HEK293 (cell line): ENCODE data around the gene SPATA21.

ENCODE experiments used
- FEZF1 ChIP-seq: fragments of 450-650 bp; formaldehyde crosslinking; IDR thresholded peaks from 2 replicates; pipeline ENCODE4 v1.5.1; 2016; ENCODE audit warnings: missing biosample characterization, missing genetic modification characterization
- HIC1 ChIP-seq: fragments of 450-650 bp; formaldehyde crosslinking; IDR thresholded peaks from 2 replicates; pipeline ENCODE4 v1.5.1; 2016; ENCODE audit warnings: missing biosample characterization, missing genetic modification characterization
- KLF1 ChIP-seq: fragments of 450-650 bp; formaldehyde crosslinking; IDR thresholded peaks from 2 replicates; pipeline ENCODE4 v1.5.1; 2016; ENCODE audit warnings: missing biosample characterization, missing genetic modification characterization
- KLF7 ChIP-seq: fragments of 450-650 bp; formaldehyde crosslinking; IDR thresholded peaks from 2 replicates; pipeline ENCODE4 v1.5.1; 2016; ENCODE audit warnings: missing biosample characterization, missing genetic modification characterization, borderline replicate concordance
- KLF8 ChIP-seq: fragments of 450-650 bp; formaldehyde crosslinking; IDR thresholded peaks from 2 replicates; pipeline ENCODE4 v1.5.1; 2016; ENCODE audit warnings: missing biosample characterization, missing genetic modification characterization
- PRDM1 ChIP-seq: fragments of 450-650 bp; formaldehyde crosslinking; IDR thresholded peaks from 2 replicates; pipeline ENCODE4; 2016; ENCODE audit warnings: missing biosample characterization, missing genetic modification characterization
- REPIN1 ChIP-seq: fragments of 450-650 bp; formaldehyde crosslinking; IDR thresholded peaks from 2 replicates; pipeline ENCODE4 v1.5.1; 2017; ENCODE audit warnings: missing biosample characterization, missing genetic modification characterization, low read depth
- SP3 ChIP-seq: fragments of 450-650 bp; formaldehyde crosslinking; IDR thresholded peaks from 2 replicates; pipeline ENCODE4 v1.5.1; 2016; ENCODE audit warnings: missing biosample characterization, missing genetic modification characterization
- YY2 ChIP-seq: fragments of 450-650 bp; formaldehyde crosslinking; IDR thresholded peaks from 2 replicates; pipeline ENCODE4 v1.5.1; 2016; ENCODE audit warnings: missing biosample characterization, missing genetic modification characterization
- ZBTB11 ChIP-seq: fragments of 450-650 bp; formaldehyde crosslinking; conservative IDR thresholded peaks from 2 replicates; pipeline ENCODE4 v1.5.1; 2016; ENCODE audit warnings: low read depth, missing biosample characterization, missing genetic modification characterization
- ZBTB17 ChIP-seq: fragments of 450-650 bp; formaldehyde crosslinking; IDR thresholded peaks from 2 replicates; pipeline ENCODE4 v1.5.1; 2016; ENCODE audit warnings: missing biosample characterization, missing genetic modification characterization
- ZBTB26 ChIP-seq: fragments of 450-650 bp; formaldehyde crosslinking; optimal IDR thresholded peaks from 2 replicates; pipeline ENCODE3; 2016; ENCODE audit warnings: missing biosample characterization, mild to moderate bottlenecking, missing genetic modification characterization
- ZBTB44 ChIP-seq: fragments of 450-650 bp; IDR thresholded peaks from 2 replicates; pipeline ENCODE4 v1.5.1; 2018; ENCODE audit warnings: missing biosample characterization, mild to moderate bottlenecking, missing genetic modification characterization
- ZBTB8A ChIP-seq: fragments of 450-650 bp; formaldehyde crosslinking; IDR thresholded peaks from 2 replicates; pipeline ENCODE4 v1.5.1; 2016; ENCODE audit warnings: missing biosample characterization, missing genetic modification characterization
- ZFP3 ChIP-seq: fragments of 450-650 bp; formaldehyde crosslinking; IDR thresholded peaks from 2 replicates; pipeline ENCODE4 v1.5.1; 2016; ENCODE audit warnings: low read depth, missing biosample characterization, missing genetic modification characterization
- ZNF148 ChIP-seq: fragments of 450-650 bp; formaldehyde crosslinking; IDR thresholded peaks from 2 replicates; pipeline ENCODE4 v1.5.0; 2017; ENCODE audit warnings: missing biosample characterization, missing genetic modification characterization, borderline replicate concordance
- ZNF202 ChIP-seq: fragments of 450-650 bp; formaldehyde crosslinking; IDR thresholded peaks from 2 replicates; pipeline ENCODE4 v1.5.1; 2016; ENCODE audit warnings: missing biosample characterization, missing genetic modification characterization, borderline replicate concordance
- ZNF350 ChIP-seq: fragments of 450-650 bp; formaldehyde crosslinking; IDR thresholded peaks from 2 replicates; pipeline ENCODE4 v1.5.0; 2017; ENCODE audit warnings: missing biosample characterization, mild to moderate bottlenecking, missing genetic modification characterization
- ZNF48 ChIP-seq: fragments of 450-650 bp; formaldehyde crosslinking; IDR thresholded peaks from 2 replicates; pipeline ENCODE4 v1.5.1; 2016; ENCODE audit warnings: missing biosample characterization, missing genetic modification characterization
- ZNF514 ChIP-seq: fragments of 450-650 bp; formaldehyde crosslinking; IDR thresholded peaks from 2 replicates; pipeline ENCODE4 v1.5.1; 2016; ENCODE audit warnings: missing biosample characterization, missing genetic modification characterization
- ZNF521 ChIP-seq: fragments of 450-650 bp; formaldehyde crosslinking; IDR thresholded peaks from 2 replicates; pipeline ENCODE4 v1.5.1; 2017; ENCODE audit warnings: missing biosample characterization, mild to moderate bottlenecking, missing genetic modification characterization
- ZNF580 ChIP-seq: fragments of 450-650 bp; formaldehyde crosslinking; IDR thresholded peaks from 2 replicates; pipeline ENCODE4 v1.5.1; 2016; ENCODE audit warnings: missing biosample characterization, missing genetic modification characterization
- ZNF639 ChIP-seq: fragments of 450-650 bp; formaldehyde crosslinking; IDR thresholded peaks from 2 replicates; pipeline ENCODE4 v1.5.1; 2016; ENCODE audit warnings: missing biosample characterization, missing genetic modification characterization
- ZNF660 ChIP-seq: fragments of 450-650 bp; IDR thresholded peaks from 2 replicates; pipeline ENCODE4 v1.5.1; 2018; ENCODE audit warnings: missing biosample characterization, mild to moderate bottlenecking, missing genetic modification characterization
- ZNF701 ChIP-seq: fragments of 450-650 bp; formaldehyde crosslinking; IDR thresholded peaks from 2 replicates; pipeline ENCODE4 v1.5.1; 2016; ENCODE audit warnings: missing biosample characterization, missing genetic modification characterization
- ZNF747 ChIP-seq: fragments of 450-650 bp; formaldehyde crosslinking; IDR thresholded peaks from 2 replicates; pipeline ENCODE4 v1.5.1; 2016; ENCODE audit warnings: missing biosample characterization, missing genetic modification characterization
- ZNF76 ChIP-seq: fragments of 450-650 bp; formaldehyde crosslinking; IDR thresholded peaks from 2 replicates; pipeline ENCODE4; 2016; ENCODE audit warnings: low read depth, missing biosample characterization, missing genetic modification characterization, borderline replicate concordance

Gene SPATA21

GRCh38 chr1:16366722-16367257 is 70.4 kb downstream of the SPATA21 start, which contains the start of gene SZRD1 (continued):
- TF ChIP-seq ZNF747 (tag by site-specific recombination) (no peak), ZNF202 (tag by site-specific recombination) (no peak), KLF8 (tag by site-specific recombination) (peak; percentile 55; the same call in 1 of the 2 replicates), YY2 (tag by site-specific recombination) (peak; percentile 94), ZBTB26 (tag by site-specific recombination) (peak; percentile 99), ZNF148 (tag by site-specific recombination) (no peak), KLF1 (tag by site-specific recombination) (no peak), PRDM1 (tag by site-specific recombination) (no peak), ZBTB11 (tag by site-specific recombination) (peak; percentile 93), REPIN1 (no peak), HIC1 (tag by site-specific recombination) (peak; percentile 93), ZBTB17 (tag by site-specific recombination) (peak; percentile 63; the same call in 1 of the 2 replicates), ZNF701 (tag by site-specific recombination) (no peak), ZBTB8A (peak; percentile 100), FEZF1 (tag by site-specific recombination) (no peak), ZNF580 (tag by site-specific recombination) (peak; percentile 96), KLF7 (tag by site-specific recombination) (no peak), ZNF48 (no peak), ZBTB44 (tag by site-specific recombination) (no peak), SP3 (tag by site-specific recombination) (peak; percentile 87; the same call in 1 of the 2 replicates), ZNF660 (tag by site-specific recombination) (peak; percentile 18; the same call in 1 of the 2 replicates), ZNF521 (tag by site-specific recombination) (no peak), ZNF639 (tag by site-specific recombination) (peak; percentile 59; the same call in 1 of the 2 replicates), ZNF76 (tag by site-specific recombination) (peak; percentile 95), ZFP3 (tag by site-specific recombination) (no peak), ZNF514 (tag by site-specific recombination) (no peak), ZNF350 (no peak)
